CD1c-positive myeloid dendritic cell (primary cell): ENCODE data around the gene IL13RA1.
"Not testable (repeated sequence)": the region's sequence is repeated elsewhere in the genome, so short reads cannot be mapped to it uniquely, and the experiment has no call there.

Experiments used
- DNase-seq: peaks from one replicate; pipeline ENCODE4 v3.0.0-alpha.2; 2016; ENCODE audit errors: extremely low spot score

IL13RA1 gene

GRCh38 chrX:118780509-118780908 lies 53.1 kb downstream of the IL13RA1 start:
- no peak for DNase-seq

DNA sequence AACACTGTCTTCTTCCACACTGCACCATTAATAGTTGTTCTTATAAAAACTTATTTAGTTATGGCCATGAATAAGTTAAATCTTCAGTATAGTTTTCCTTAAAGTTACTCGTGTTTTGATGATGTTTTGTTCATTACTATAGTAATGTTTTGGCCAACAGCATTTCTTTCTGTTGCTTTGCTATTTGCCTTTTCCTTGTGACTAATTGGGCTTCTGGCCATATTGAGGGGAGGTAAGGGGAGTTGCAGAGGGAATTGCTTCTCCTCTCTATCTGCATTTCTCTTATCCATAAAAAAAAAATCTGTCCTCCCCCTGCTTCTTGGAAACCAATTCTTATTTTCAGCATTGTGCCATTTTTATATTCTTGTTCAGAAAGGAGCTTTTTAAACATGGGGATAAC lies 53.5 kb downstream of the IL13RA1 start:
- no peak for DNase-seq

DNA sequence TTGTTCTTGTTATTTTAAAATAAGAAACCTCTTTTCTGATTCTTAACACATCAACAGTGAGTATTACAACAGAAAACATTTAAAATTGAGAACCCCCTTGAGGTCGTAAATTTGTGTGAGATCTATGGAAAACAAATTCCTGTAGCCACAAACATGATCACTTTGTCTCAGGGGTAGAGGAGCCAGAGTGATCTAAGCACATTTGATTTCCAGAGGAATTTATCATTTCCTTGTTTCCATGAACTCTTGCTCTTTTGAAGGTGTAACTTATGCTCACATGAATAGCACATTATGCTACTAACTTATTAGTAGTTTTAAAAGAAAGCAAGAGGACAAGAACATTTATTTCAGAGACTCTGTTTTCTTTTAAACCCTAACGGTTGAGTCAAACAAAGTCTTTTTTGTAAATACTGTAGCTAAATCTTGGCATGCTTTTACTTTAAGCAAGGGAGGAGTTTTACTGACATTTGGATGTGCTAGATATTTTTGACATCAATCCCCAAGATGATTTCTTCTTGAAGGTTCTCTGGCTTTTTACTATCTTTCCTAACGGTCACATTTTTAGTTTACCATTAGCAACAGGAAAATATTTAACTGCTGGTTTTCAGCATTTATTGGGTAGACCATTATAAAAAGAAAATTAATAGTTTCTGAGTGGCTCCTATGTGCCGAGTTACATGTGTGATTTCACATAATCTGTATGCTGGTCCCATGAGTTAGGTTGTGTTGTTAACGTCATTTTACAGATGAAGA lies 68.3 kb downstream of the IL13RA1 start:
- DNase-seq = no peak

DNA sequence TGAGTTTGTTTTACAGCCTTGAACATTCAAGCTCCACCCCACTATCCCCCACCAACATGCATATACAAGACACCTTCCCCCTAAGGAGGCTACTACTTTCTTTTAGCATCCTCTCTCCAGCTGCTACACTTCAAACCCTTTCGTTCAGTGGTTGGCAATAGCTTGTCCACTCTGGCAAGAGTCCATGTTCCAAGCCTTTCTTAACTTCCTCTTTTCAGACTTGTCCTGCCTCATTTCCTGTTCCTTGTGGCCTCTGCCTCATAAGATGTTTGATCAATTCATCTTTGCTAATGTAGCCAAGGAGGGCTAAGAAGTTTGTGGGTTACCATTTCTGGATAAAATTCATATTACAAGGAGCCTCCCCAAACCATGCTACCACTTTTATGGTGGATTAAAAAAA lies 75.5 kb downstream of the IL13RA1 start:
- peak; percentile 48 for DNase-seq

DNA sequence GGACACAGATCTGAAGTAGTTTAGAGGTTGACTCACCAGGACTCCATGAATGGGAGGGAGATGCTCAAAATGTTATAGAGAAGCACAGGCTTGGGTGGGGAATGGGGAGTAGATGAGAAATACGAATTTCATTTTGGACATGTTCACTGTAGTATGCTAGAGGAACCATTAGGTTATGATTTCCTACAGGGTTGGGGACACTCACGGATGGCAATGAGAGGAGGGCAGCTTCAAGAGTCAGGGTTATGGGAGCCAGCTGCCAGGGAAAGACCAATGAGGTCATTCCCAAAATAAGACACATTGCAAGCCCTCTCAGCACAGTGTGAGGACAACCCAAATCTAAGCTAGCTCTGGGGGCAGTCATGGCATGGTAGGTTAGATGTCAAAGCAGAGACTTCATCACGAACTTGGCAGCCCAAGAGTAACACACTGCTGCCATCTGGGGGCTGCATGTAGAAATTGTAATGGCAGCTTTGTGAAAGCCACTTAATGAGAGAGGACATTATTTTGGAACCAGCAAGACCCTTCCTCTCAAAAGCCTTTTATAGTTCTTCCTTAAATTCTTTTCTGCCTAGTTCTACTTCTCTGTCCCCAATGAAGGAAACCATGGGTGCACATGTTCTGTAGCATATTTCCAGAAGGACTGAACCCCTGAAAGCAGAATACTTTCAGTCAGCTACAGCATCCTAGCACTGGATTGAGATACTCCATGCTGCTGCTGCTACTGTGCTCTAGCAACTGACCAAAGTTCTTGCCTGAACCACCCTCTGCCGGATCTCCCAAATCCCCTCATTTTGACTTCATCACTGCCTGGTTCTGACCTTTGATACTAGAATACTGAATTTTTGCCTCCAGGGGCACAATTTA lies 80.0 kb downstream of the IL13RA1 start:
- DNase-seq = peak; percentile 57

DNA sequence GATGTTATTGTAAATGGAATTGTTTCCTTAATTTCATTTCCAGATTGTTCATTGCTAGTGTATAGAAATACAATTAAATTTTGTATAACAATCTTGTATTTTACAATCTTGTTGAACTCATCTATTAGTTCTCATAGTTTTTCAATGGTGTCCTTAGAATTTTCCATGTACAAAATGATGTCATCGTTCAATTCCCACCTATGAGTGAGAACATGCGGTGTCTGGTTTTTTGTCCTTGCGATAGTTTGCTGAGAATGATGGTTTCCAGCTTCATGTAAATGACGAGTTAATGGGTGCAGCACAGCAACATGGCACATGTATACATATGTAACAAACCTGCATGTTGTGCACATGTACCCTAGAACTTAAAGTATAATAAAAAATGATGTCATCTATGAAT lies 89.9 kb downstream of the IL13RA1 start:
- DNase-seq = not testable (repeated sequence)

DNA sequence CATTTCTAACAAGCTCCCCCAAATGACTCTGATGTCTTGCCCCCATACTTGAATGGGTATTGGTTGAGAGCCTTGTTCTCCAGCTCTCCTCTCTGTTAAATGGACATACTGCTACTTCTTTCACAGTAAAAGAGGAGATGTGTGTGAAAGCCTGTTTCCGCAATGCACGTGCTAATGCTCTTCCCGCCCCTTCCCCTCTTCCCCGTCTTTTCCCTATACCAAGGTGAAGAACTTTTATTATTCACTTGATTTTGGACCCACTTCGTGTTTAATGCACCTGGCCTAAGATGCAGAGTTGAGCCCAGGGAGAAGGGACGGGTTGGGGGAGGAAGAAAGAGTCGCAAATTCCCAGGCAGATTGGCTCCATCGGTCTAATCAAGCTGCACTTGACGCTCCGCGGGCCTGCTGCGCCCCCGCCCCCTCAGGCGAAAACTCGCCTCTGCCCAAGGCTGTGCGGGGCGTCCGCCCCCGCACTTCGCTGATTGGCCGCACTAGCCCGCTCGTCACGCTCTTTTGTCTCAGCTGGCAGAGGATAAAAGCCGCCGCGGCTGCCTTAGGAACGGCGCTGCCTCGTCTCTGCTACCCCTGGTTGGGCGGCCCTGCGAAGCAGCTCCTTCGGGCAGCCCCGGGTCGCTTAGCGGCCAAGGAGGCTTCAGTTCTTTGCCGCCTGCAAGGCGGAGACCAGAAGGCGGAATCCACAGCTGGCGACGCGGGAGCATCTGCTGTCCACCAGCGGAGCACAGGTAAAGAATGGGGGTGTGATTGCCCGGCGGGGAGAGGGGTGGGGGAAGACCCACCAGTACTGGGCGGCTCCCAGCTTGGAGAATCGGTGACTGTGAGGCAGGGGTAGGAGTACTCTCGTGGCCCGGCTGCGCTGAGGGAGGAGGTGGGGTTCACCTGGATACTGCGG lies 96.1 kb downstream of the IL13RA1 start, which contains the start of gene ZCCHC12:
Gene ZCCHC12, plus strand, starts transcription at position 562 of the 910 bp plus-strand sequence. CDS start 1,421 bp downstream, outside the sequence.
- DNase-seq = peak; percentile 24

DNA sequence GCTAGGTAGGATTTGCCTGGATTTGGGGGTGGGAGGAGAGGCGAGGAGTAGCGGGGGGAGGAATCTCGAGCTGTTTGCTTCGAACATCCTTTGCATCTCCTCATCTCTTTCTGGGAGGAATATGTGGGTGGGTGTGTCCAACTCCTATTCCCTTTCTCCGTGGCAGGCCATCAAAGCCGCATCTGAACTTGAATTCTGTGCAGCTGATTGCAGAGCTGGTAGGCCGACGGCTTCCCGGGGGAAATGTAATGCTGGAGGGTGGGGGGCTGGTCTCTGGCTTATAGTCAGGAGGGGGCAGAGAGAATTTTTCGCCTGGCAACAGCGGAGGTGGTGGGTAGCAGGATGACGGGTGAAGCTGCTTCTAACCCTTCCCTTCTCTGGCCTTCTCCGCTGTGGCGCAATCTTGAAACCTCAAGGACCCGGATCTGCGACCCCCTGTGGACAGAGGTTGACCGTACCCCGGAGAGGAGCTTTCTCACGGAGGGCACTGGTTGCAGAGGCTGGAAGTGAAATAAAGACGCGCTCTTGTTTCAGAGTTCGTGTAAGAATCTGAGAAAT lies 96.8 kb downstream of the IL13RA1 start:
- no peak for DNase-seq

DNA sequence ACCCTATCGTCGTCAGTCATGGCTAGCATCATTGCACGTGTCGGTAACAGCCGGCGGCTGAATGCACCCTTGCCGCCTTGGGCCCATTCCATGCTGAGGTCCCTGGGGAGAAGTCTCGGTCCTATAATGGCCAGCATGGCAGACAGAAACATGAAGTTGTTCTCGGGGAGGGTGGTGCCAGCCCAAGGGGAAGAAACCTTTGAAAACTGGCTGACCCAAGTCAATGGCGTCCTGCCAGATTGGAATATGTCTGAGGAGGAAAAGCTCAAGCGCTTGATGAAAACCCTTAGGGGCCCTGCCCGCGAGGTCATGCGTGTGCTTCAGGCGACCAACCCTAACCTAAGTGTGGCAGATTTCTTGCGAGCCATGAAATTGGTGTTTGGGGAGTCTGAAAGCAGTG lies 97.8 kb downstream of the IL13RA1 start:
- no peak for DNase-seq

DNA sequence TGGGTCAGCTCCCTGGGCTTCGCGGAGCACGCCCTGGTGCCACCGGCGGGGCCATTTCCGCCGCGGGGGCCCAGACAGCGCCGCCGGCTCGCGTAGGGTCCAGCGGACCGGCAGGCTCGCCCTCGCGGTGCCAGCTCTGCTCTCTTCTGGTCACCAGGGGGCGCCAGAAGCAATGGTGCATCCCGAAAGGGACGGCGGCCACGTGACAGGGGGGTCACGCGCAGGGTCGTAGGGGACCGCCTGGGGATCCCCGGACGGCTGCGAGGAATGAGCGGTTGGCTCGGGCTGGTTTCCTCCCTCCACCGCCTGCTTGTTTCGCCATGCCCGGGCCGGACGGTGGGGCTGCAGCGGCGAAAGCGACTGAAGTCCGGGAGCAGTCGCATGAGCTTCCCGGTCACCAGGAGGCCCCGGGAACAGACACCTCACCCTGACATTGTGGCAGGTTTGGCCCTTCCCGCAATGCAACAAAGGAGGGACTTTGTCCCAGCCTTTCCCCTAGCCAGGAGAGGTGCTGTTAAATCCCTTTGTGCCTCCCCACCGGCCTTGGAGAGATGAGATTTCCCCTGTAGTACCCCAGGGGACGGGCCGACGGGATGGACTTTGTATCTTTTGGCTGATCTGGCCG lies 112.0 kb downstream of the IL13RA1 start:
- peak; percentile 66 for DNase-seq
